ENCODE data around the gene PON2. TPM values are rescaled to one million over a fixed set of nuclear protein-coding genes. Genes with fewer than 3 reads are reported as not detected.

PON2 gene
- total RNA-seq, 1 experiment from 2014 or later, result 44.0 TPM

DNA sequence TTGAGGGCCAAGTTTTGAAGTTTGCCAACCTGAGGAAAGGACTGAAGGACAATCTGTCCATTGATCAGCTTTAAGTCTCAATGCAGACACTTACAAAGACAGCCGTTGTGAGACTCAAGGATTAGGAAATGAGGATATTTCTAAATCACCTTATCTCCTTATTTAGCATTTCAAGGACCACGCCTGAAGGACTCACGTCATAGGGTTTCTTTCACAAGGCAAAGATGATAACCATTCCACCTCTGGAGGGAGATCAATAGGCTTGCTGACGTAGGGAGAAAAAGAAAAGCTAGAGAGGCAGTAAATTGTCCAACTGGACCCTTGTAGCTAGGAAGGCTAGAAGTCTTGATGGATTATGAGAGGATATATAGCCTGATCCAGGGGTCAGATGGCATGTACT, 47.6 kb upstream of the PON2 start (continued):
- TF ChIP-seq, protein P1, sequence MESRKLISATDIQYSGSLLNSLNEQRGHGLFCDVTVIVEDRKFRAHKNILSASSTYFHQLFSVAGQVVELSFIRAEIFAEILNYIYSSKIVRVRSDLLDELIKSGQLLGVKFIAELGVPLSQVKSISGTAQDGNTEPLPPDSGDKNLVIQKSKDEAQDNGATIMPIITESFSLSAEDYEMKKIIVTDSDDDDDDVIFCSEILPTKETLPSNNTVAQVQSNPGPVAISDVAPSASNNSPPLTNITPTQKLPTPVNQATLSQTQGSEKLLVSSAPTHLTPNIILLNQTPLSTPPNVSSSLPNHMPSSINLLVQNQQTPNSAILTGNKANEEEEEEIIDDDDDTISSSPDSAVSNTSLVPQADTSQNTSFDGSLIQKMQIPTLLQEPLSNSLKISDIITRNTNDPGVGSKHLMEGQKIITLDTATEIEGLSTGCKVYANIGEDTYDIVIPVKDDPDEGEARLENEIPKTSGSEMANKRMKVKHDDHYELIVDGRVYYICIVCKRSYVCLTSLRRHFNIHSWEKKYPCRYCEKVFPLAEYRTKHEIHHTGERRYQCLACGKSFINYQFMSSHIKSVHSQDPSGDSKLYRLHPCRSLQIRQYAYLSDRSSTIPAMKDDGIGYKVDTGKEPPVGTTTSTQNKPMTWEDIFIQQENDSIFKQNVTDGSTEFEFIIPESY (IDR thresholded peaks at IDR 0.05; ENCODE audit: extremely low read depth, insufficient replicate concordance, low read length), result no peak
- TF ChIP-seq FOSL1 (IDR thresholded peaks at IDR 0.05; ENCODE audit: low read depth) (no peak), SIN3A (IDR thresholded peaks at IDR 0.05; ENCODE audit: low read depth) (no peak), SRF (IDR thresholded peaks at IDR 0.05; ENCODE audit: low read depth) (no peak)

DNA sequence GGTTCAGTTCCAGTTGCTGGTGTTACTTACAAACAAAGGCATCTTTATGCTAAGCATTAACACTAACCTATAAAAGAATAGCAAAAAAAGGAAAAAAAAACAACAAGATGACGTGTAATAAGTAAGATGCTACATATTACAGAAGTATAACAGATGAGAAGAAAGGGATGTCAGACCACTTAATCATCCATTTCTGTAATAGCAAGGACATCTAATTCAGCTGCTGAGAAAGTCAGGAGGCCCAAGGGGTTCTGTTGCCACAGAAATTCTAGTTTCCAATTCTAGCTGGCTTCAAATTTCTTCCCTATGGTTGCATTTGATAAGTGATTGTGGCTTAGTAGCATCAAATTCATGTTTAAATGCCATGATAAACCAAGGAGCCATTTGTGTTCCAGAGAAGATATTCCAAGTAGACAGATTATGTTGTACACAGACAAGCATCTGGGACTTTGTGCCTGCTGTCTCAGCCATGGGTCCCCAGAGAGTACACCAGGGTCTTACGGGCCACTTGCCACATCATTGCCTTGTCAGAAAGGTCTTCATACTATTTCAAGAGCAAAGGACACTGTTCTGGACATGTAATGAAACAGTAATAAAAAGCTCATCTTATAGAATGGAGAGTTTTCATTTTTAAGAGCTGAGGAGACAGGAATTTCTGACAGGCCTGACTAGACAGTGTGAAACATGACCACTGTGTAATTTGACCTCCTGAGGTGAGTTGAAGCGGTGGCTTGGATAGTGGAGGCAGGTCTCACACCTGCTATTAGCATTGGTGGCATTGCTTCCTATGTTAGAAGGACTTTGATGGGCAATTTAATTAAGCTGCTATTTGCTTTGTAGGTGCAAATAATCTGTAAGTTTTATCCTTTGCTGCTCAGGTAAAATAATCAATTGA, 46.7 kb upstream of the PON2 start:
- no peak for ATAC-seq
- RAD21 ChIA-PET (ENCODE audit: low non-redundant PET in 1 of 2, low total read pairs in 2 of 2, uncharacterized antibody in 2 of 2, unreplicated experiment in 2 of 2), result interaction anchor here in 1 of 2 experiments (1.1 kb wide), 1 partner anchor 209 kb away, joined by 3 read pairs; no protein-coding TSS in a partner anchor
- CTCF ChIA-PET, result interaction anchor here (0.9 to 2.0 kb wide), 2 partner anchors 206 to 209 kb away, joined by 4 read pairs; no protein-coding TSS in a partner anchor
- TF ChIP-seq FOSL1 (IDR thresholded peaks at IDR 0.05; ENCODE audit: low read depth) (no peak), POLR2A (IDR thresholded peaks at IDR 0.05; ENCODE audit: borderline replicate concordance, extremely low read depth, insufficient read depth, insufficient read length) (no peak), REST (IDR thresholded peaks at IDR 0.05; ENCODE audit: low read depth) (no peak), ATF3 (IDR thresholded peaks at IDR 0.05) (no peak), ZNF274 (IDR thresholded peaks at IDR 0.05; ENCODE audit: low read depth, low read length) (no peak), JUND (IDR thresholded peaks at IDR 0.05) (no peak), EZH2 (IDR thresholded peaks at IDR 0.05) (no peak), TCF7L2 (IDR thresholded peaks at IDR 0.05; ENCODE audit: borderline replicate concordance, extremely low read depth, insufficient read depth, insufficient read length) (no peak), YY1 (IDR thresholded peaks at IDR 0.05; ENCODE audit: extremely low read depth, insufficient replicate concordance, low read depth, low read length) (no peak), CEBPB (IDR thresholded peaks at IDR 0.05; ENCODE audit: low read depth) (no peak), ELF1 (IDR thresholded peaks at IDR 0.05; ENCODE audit: borderline replicate concordance, low read depth) (no peak), RAD21 (IDR thresholded peaks at IDR 0.05; ENCODE audit: low read depth) (no peak), SIN3A (IDR thresholded peaks at IDR 0.05; ENCODE audit: low read depth) (no peak)
- TF ChIP-seq, protein P2, sequence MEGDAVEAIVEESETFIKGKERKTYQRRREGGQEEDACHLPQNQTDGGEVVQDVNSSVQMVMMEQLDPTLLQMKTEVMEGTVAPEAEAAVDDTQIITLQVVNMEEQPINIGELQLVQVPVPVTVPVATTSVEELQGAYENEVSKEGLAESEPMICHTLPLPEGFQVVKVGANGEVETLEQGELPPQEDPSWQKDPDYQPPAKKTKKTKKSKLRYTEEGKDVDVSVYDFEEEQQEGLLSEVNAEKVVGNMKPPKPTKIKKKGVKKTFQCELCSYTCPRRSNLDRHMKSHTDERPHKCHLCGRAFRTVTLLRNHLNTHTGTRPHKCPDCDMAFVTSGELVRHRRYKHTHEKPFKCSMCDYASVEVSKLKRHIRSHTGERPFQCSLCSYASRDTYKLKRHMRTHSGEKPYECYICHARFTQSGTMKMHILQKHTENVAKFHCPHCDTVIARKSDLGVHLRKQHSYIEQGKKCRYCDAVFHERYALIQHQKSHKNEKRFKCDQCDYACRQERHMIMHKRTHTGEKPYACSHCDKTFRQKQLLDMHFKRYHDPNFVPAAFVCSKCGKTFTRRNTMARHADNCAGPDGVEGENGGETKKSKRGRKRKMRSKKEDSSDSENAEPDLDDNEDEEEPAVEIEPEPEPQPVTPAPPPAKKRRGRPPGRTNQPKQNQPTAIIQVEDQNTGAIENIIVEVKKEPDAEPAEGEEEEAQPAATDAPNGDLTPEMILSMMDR (IDR thresholded peaks at IDR 0.05 in 2 of 3, conservative IDR thresholded peaks at IDR 0.05 in 1 of 3; ENCODE audit: borderline replicate concordance in 1 of 3, insufficient read depth in 1 of 3, low read depth in 2 of 3, low read length in 2 of 3), result no peak

More for the DNA sequence above, 46.7 kb upstream of the PON2 start:
- Histone ChIP-seq H3K9me3 (ENCODE audit: control insufficient read depth in 1 of 2, insufficient read depth in 1 of 2, low read depth in 1 of 2, low read length in 2 of 2) (no peaks in the 10 kb centered on the region), H3K4me2 (ENCODE audit: low read length) (no peak overlapping the region), H3K4me3 (replicated peaks in 1 of 2; ENCODE audit: low read depth in 1 of 2, low read length in 2 of 2) (no peak overlapping the region), H2AFZ (ENCODE audit: low read depth, low read length, poor library complexity, severe bottlenecking) (no peak overlapping the region), H3K9me2 (ENCODE audit: insufficient read depth) (no peaks in the 10 kb centered on the region), H3K27me3 (ENCODE audit: insufficient read depth, low read length) (no peaks in the 10 kb centered on the region), H3K36me3 (ENCODE audit: control insufficient read depth in 1 of 2, insufficient read depth in 2 of 2, low read length in 2 of 2) (no peaks in the 10 kb centered on the region), H3K27ac (ENCODE audit: low read depth, low read length) (no peak overlapping the region), H3K9ac (ENCODE audit: low read length) (no peak overlapping the region), H3K4me1 (ENCODE audit: control insufficient read depth in 1 of 2, insufficient read depth in 2 of 2, low read length in 2 of 2) (peaks cover 0 to 6% of the 10 kb centered on the region in 2 experiments; a peak in 1 of 4 replicates), H4K20me1 (ENCODE audit: insufficient read depth) (no peaks in the 10 kb centered on the region), H3K79me2 (ENCODE audit: insufficient read depth, low read length) (no peaks in the 10 kb centered on the region)
- intact Hi-C loops (cut with micrococcal nuclease), result no loop called here
- POLR2A ChIA-PET, result no interaction called here
- no peak for DNase-seq (ENCODE audit: low read depth, low spot score)
- no TSS peak for BruUV-seq (replicated peaks)

All from HCT116 (cell line).